Thyroid gland (tissue), 4 donors: Measurements from ENCODE around the gene SLC16A8. TPM values are rescaled to one million over a fixed set of nuclear protein-coding genes. Genes with fewer than 3 reads are reported as not detected.

Experiments
- DNase-seq, 2 donors: peaks; one replicate each; pipeline ENCODE4 v3.0.0-alpha.2; 2019
- H3K27ac ChIP-seq, 3 donors: fragments of 200-600 bp; sonication (generic); 1 replicate in 2 of 3; 2 replicates in 1 of 3; pipeline ENCODE4 v1.5.1; 2016 to 2019; ENCODE audit warnings: mild to moderate bottlenecking in 1 of 3, moderate library complexity in 1 of 3
- H3K27me3 ChIP-seq: fragments of 200-600 bp; sonication (generic); one replicate; pipeline ENCODE4 v1.5.1; 2019
- H3K36me3 ChIP-seq, 2 donors: fragments of 200-600 bp; sonication (generic); one replicate each; pipeline ENCODE4 v1.5.1; 2016 to 2019
- H3K4me1 ChIP-seq, 2 donors: fragments of 200-600 bp; sonication (generic); one replicate each; pipeline ENCODE4 v1.5.1; 2017 to 2019
- H3K4me3 ChIP-seq, 3 donors: fragments of 200-600 bp; sonication (generic); replicated peaks in 1 of 3; 1 replicate in 2 of 3; 2 replicates in 1 of 3; pipeline ENCODE4 v1.5.1; 2016; ENCODE audit warnings: mild to moderate bottlenecking in 1 of 3
- H3K9me3 ChIP-seq: fragments of 200-600 bp; sonication (generic); one replicate; pipeline ENCODE4 v1.5.1; 2017
- POLR2A ChIP-seq, 2 donors: fragments of 450-650 bp; IDR thresholded peaks; one replicate each; pipeline ENCODE4 v1.6.1; 2017; ENCODE audit warnings: antibody characterized with exemption in 2 of 2, mild to moderate bottlenecking in 2 of 2, moderate library complexity in 1 of 2
- WGBS, 2 donors: methylation state at CpG; one replicate each; pipeline ENCODE4 v1.1.5; 2017; 5-methylcytosine and 5-hydroxymethylcytosine counted together
- intact Hi-C: fragments of 100-400 bp; cut with DNase I; formaldehyde crosslinking; loops from one replicate; pipeline ENCODE4 v1.15.1; 2023
- total RNA-seq, 4 donors: library from RNA; depleted of rRNA; stranded (reverse); fragments of >200 nt; gene quantifications; one replicate each; pipeline ENCODE4 v1.2.3, GENCODE V29; 2016
- TF ChIP-seq, protein P1 (sequence below), 6 experiments: fragments of 200-600 bp in 3 of 6; fragments of 450-650 bp in 3 of 6; sonication (generic) in 3 of 6; IDR thresholded peaks; one replicate each; pipeline ENCODE4 v1.5.1; 2016 to 2019; ENCODE audit warnings: antibody characterized with exemption in 6 of 6, mild to moderate bottlenecking in 2 of 6, inconsistent platforms in 1 of 6, moderate library complexity in 1 of 6

SLC16A8 gene
- total RNA-seq, 4 donors from 2014 or later: 0.88 to 1.0 TPM; not detected in 2

GRCh38 chr22:38114484-38115398, 30.8 kb upstream of the SLC16A8 start:
- Histone ChIP-seq H3K27ac (no peak overlapping the region), H3K36me3 (no peaks in the 10 kb centered on the region), H3K9me3 (no peaks in the 10 kb centered on the region), H3K4me3 (no peak overlapping the region), H3K27me3 (no peaks in the 10 kb centered on the region), H3K4me1 (no peaks in the 10 kb centered on the region)
- 46 to 50% methylated on average over 25 to 26 of the region's 32 CpGs for WGBS, 2 donors
- peak; percentile 81 to 83 for DNase-seq
- no peak for TF ChIP-seq POLR2A (IDR thresholded peaks at IDR 0.05)
- TF ChIP-seq, protein P1, sequence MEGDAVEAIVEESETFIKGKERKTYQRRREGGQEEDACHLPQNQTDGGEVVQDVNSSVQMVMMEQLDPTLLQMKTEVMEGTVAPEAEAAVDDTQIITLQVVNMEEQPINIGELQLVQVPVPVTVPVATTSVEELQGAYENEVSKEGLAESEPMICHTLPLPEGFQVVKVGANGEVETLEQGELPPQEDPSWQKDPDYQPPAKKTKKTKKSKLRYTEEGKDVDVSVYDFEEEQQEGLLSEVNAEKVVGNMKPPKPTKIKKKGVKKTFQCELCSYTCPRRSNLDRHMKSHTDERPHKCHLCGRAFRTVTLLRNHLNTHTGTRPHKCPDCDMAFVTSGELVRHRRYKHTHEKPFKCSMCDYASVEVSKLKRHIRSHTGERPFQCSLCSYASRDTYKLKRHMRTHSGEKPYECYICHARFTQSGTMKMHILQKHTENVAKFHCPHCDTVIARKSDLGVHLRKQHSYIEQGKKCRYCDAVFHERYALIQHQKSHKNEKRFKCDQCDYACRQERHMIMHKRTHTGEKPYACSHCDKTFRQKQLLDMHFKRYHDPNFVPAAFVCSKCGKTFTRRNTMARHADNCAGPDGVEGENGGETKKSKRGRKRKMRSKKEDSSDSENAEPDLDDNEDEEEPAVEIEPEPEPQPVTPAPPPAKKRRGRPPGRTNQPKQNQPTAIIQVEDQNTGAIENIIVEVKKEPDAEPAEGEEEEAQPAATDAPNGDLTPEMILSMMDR (IDR thresholded peaks at IDR 0.05): peak; percentile 72 to 95 (median 84)
- intact Hi-C loops: loop anchor here (5.0 kb wide), 1 partner anchor 238 kb away; no protein-coding TSS in a partner anchor

DNA sequence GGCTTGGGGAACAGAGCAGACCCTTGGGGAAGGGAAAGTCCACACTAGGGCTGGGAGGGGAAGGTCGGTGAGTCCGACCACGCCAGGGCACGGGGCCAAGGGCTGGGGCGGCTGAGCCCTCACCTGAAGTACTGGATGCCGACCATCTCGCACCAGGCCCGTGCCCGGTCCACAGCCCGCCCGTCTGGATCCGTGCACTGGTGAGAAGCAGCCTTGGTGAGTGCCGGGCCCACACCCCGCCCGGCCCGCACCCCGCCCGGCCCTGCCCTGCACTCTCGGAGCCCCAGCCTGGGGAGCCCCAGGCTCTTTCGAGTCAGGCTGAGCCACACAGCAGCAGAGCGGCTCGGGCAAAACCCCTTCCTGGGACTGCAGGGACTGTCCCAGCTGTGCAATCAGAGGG, 28.4 kb upstream of the SLC16A8 start:
- Histone ChIP-seq H3K4me3 (no peak overlapping the region), H3K27me3 (no peaks in the 10 kb centered on the region), H3K36me3 (no peaks in the 10 kb centered on the region), H3K27ac (no peak overlapping the region), H3K9me3 (no peaks in the 10 kb centered on the region), H3K4me1 (no peaks in the 10 kb centered on the region)
- intact Hi-C loops: loop anchor here (5.0 kb wide), 1 partner anchor 240 kb away; no protein-coding TSS in a partner anchor
- 95 to 96% methylated on average over 22 of the region's 22 CpGs for WGBS, 2 donors
- DNase-seq: no peak
- TF ChIP-seq, protein P1 (IDR thresholded peaks at IDR 0.05): no peak
- TF ChIP-seq POLR2A (IDR thresholded peaks at IDR 0.05): no peak

- Histone ChIP-seq H3K27ac (no peak overlapping the region), H3K27me3 (no peaks in the 10 kb centered on the region), H3K4me3 (no peak overlapping the region), H3K4me1 (no peaks in the 10 kb centered on the region), H3K36me3 (no peaks in the 10 kb centered on the region), H3K9me3 (no peaks in the 10 kb centered on the region)
- no peak for TF ChIP-seq POLR2A (IDR thresholded peaks at IDR 0.05)
- TF ChIP-seq, protein P1 (IDR thresholded peaks at IDR 0.05): no peak
- no peak for DNase-seq
- intact Hi-C loops: loop anchor here (5.0 kb wide), 1 partner anchor 240 kb away; no protein-coding TSS in a partner anchor
- WGBS, 2 donors: 85 to 93% methylated on average over 5 to 11 of the region's 11 CpGs
Measured at GRCh38 chr22:38111925-38112355, 28.0 kb upstream of the SLC16A8 start.

- H3K36me3 ChIP-seq: no peaks in the 10 kb centered on the region
- H3K9me3 ChIP-seq: no peaks in the 10 kb centered on the region
- H3K27ac ChIP-seq: no peak overlapping the region
- H3K4me1 ChIP-seq: no peaks in the 10 kb centered on the region
- no peak for TF ChIP-seq POLR2A (IDR thresholded peaks at IDR 0.05)
- TF ChIP-seq, protein P1 (IDR thresholded peaks at IDR 0.05): no peak
- 76 to 90% methylated on average over 15 to 16 of the region's 30 CpGs for WGBS, 2 donors
- DNase-seq: no peak
- H3K27me3 ChIP-seq: no peaks in the 10 kb centered on the region
- intact Hi-C loops: loop anchor here (5.0 kb wide), 1 partner anchor 241 kb away; no protein-coding TSS in a partner anchor
- H3K4me3 ChIP-seq: no peak overlapping the region
Measured at GRCh38 chr22:38110863-38111852, 27.2 kb upstream of the SLC16A8 start.
